PFSK-1 (cell line): ENCODE data around the gene MRPL17.

Experiments
- POLR2AphosphoS5 ChIP-seq: IDR thresholded peaks from 2 replicates; pipeline ENCODE4 v1.6.1; 2012; ENCODE audit warnings: low read depth, mild to moderate bottlenecking, control low read depth, low read length, moderate library complexity
- REST ChIP-seq, 2 experiments: IDR thresholded peaks; 2 replicates each; pipeline versions ENCODE4 v1.6.1 to v1.8.0; 2011 to 2012; ENCODE audit warnings: low read depth in 2 of 2, low read length in 2 of 2, control low read depth in 1 of 2, inconsistent platforms in 1 of 2, mild to moderate bottlenecking in 1 of 2, moderate library complexity in 1 of 2; ENCODE audit not compliant: insufficient read depth in 1 of 2
- TAF1 ChIP-seq: IDR thresholded peaks from 2 replicates; pipeline ENCODE4 v1.6.1; 2012; ENCODE audit warnings: low read length, control low read depth, borderline replicate concordance; ENCODE audit not compliant: insufficient read depth

DNA sequence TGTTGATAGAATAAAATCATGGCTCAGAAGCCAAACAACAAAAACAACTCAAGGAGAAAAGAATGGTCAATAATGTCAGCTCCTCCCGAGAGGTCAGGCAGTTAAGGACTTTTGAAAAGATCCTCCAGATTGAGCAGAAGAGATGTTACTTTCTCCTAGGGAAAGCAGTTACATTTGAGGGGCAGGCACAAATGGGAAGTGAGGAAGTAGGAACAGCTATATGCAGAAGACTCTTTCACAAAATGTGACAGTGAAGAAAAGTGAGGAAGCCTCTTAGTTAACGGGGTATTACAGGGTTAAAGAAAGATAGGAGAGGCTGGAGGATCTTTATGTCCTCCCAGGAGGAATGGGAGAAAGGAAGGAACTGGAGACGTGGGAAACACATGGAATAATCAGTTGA is 31.0 kb downstream of the MRPL17 start:
- TF ChIP-seq REST (IDR thresholded peaks at IDR 0.05; ENCODE audit: insufficient read depth in 1 of 2, low read depth in 2 of 2, low read length in 2 of 2) (no peak), POLR2AphosphoS5 (no peak), TAF1 (no peak)
